GM23248 (cell line): ENCODE measurements around the gene PPP3R1. TPM values are rescaled to one million over a fixed set of nuclear protein-coding genes. Genes with fewer than 3 reads are reported as not detected.

Source experiments
- DNase-seq: peaks from one replicate; pipeline ENCODE4 v3.0.0-alpha.2; 2015
- H2AFZ ChIP-seq: fragments of 200-600 bp; sonication (generic); 2 replicates; pipeline ENCODE4 v1.6.1; 2016; ENCODE audit warnings: antibody characterized with exemption
- H3F3A ChIP-seq: fragments of 200-600 bp; sonication (generic); 2 replicates; pipeline ENCODE4 v1.6.1; 2016; ENCODE audit warnings: mild to moderate bottlenecking, antibody characterized with exemption, mixed run types; ENCODE audit not compliant: insufficient read depth
- H3K27ac ChIP-seq: fragments of 200-600 bp; sonication (generic); 2 replicates; pipeline ENCODE4 v1.5.1; 2016; ENCODE audit warnings: mild to moderate bottlenecking
- H3K27me3 ChIP-seq: fragments of 200-600 bp; sonication (generic); replicated peaks from 2 replicates; pipeline ENCODE4 v1.6.1; 2016; ENCODE audit warnings: mild to moderate bottlenecking; ENCODE audit not compliant: insufficient read depth
- H3K36me3 ChIP-seq: fragments of 200-600 bp; sonication (generic); 2 replicates; pipeline ENCODE4 v1.6.1; 2016; ENCODE audit warnings: low read depth, mild to moderate bottlenecking
- H3K4me1 ChIP-seq: fragments of 200-600 bp; sonication (generic); 2 replicates; pipeline ENCODE4 v1.6.1; 2016; ENCODE audit warnings: mild to moderate bottlenecking; ENCODE audit not compliant: insufficient read depth
- H3K4me2 ChIP-seq: fragments of 200-600 bp; sonication (generic); one replicate; pipeline ENCODE4 v1.6.1; 2016; ENCODE audit warnings: mild to moderate bottlenecking; ENCODE audit not compliant: unreplicated experiment
- H3K4me3 ChIP-seq: fragments of 200-600 bp; sonication (generic); 2 replicates; pipeline ENCODE4 v1.5.1; 2016; ENCODE audit warnings: mild to moderate bottlenecking
- H3K79me2 ChIP-seq: fragments of 200-600 bp; sonication (generic); 2 replicates; pipeline ENCODE4 v1.6.1; 2016; ENCODE audit warnings: mild to moderate bottlenecking; ENCODE audit not compliant: insufficient read depth
- H3K9ac ChIP-seq: fragments of 200-600 bp; sonication (generic); 2 replicates; pipeline ENCODE4 v1.6.1; 2016; ENCODE audit warnings: mild to moderate bottlenecking
- H3K9me2 ChIP-seq: fragments of 200-600 bp; sonication (generic); 2 replicates; pipeline ENCODE4 v1.6.1; 2016; ENCODE audit warnings: mixed run types, mild to moderate bottlenecking, moderate library complexity; ENCODE audit not compliant: insufficient read depth
- H3K9me3 ChIP-seq: fragments of 200-600 bp; sonication (generic); one replicate; pipeline ENCODE4 v1.6.1; 2017; ENCODE audit warnings: low read depth
- H4K20me1 ChIP-seq: fragments of 200-600 bp; sonication (generic); 2 replicates; pipeline ENCODE4 v1.6.0; 2016; ENCODE audit not compliant: insufficient read depth
- EZH2 ChIP-seq: fragments of 200-600 bp; sonication (generic); IDR thresholded peaks from 2 replicates; pipeline ENCODE4 v1.6.1; 2018; ENCODE audit warnings: antibody characterized with exemption, mild to moderate bottlenecking; ENCODE audit not compliant: insufficient read depth, poor library complexity, severe bottlenecking
- EZH2phosphoT487 ChIP-seq: fragments of 200-600 bp; sonication (generic); IDR thresholded peaks from 2 replicates; pipeline ENCODE4 v1.6.1; 2018; ENCODE audit warnings: antibody characterized with exemption, moderate library complexity, mild to moderate bottlenecking, low read depth; ENCODE audit not compliant: insufficient read depth
- WGBS, 2 experiments: methylation state at CpG; one replicate each; pipeline ENCODE4 v1.1.6; 2015 to 2017; ENCODE audit warnings: low lambda C conversion rate in 2 of 2, low coverage in 1 of 2; ENCODE audit errors: missing lambda C conversion rate in 2 of 2; 5-methylcytosine and 5-hydroxymethylcytosine counted together
- in situ Hi-C: fragments of 300-500 bp; cut with MboI; formaldehyde crosslinking; loops from 2 replicates; pipeline ENCODE4 v1.15.0; 2020
- polyA plus RNA-seq: library from polyadenylated mRNA; unstranded; fragments of >200 nt; fragmentation: Nextera tagmentation; extraction: Ambion mirVana; gene quantifications from 2 replicates; pipeline ENCODE4 v1.2.1, GENCODE V29; 2016
- total RNA-seq: library from RNA; depleted of rRNA; stranded (reverse); fragments of >200 nt; shearing (Covaris generic); gene quantifications from 2 replicates; pipeline ENCODE4 v1.2.3, GENCODE V29; 2014

Gene PPP3R1
- total and polyA plus RNA-seq, 2 experiments from 2014 or later: 3.8 to 17.7 TPM

- TF ChIP-seq EZH2 (no peak), EZH2phosphoT487 (no peak)
- H3F3A ChIP-seq: 0 out of 2 replicates have a peak, but pooled peaks cover 1% of the 10 kb centered on the region
- WGBS, 2 experiments: 82 to 88% methylated on average over 6 of the region's 6 CpGs
- H3K27ac ChIP-seq: no peak overlapping the region
- H2AFZ ChIP-seq: no peak overlapping the region
- H4K20me1 ChIP-seq: no peaks in the 10 kb centered on the region
- DNase-seq: no peak
- H3K4me3 ChIP-seq: no peak overlapping the region
- in situ Hi-C loops: no loop called here
- H3K9ac ChIP-seq: no peak overlapping the region
- no peaks in the 10 kb centered on the region for H3K4me1 ChIP-seq
- no peaks in the 10 kb centered on the region for H3K79me2 ChIP-seq
- no peaks in the 10 kb centered on the region for H3K27me3 ChIP-seq
- H3K9me2 ChIP-seq: no peaks in the 10 kb centered on the region
- H3K4me2 ChIP-seq: no peak overlapping the region
- H3K9me3 ChIP-seq: no peaks in the 10 kb centered on the region
- no peaks in the 10 kb centered on the region for H3K36me3 ChIP-seq
Observed at GRCh38 chr2:68293755-68294154, 41.4 kb upstream of the PPP3R1 start.

- 96 to 97% methylated on average over 4 of the region's 4 CpGs for WGBS, 2 experiments
- Histone ChIP-seq H2AFZ (no peak overlapping the region), H4K20me1 (no peaks in the 10 kb centered on the region), H3K4me3 (no peak overlapping the region), H3K9me2 (no peaks in the 10 kb centered on the region), H3K27me3 (no peaks in the 10 kb centered on the region), H3K4me2 (no peak overlapping the region), H3K36me3 (no peaks in the 10 kb centered on the region), H3K9me3 (no peaks in the 10 kb centered on the region), H3K4me1 (peaks cover 3% of the 10 kb centered on the region; the same call in 1 of the 2 replicates), H3F3A (peaks cover 8% of the 10 kb centered on the region; the same call in 1 of the 2 replicates), H3K79me2 (no peaks in the 10 kb centered on the region), H3K9ac (no peak overlapping the region), H3K27ac (no peak overlapping the region)
- no peak for DNase-seq
- in situ Hi-C loops: no loop called here
- no peak for TF ChIP-seq EZH2
- no peak for TF ChIP-seq EZH2phosphoT487
Observed at GRCh38 chr2:68293024-68293423, 40.7 kb upstream of the PPP3R1 start.

GRCh38 chr2:68292108-68292710 lies 39.9 kb upstream of the PPP3R1 start:
- Histone ChIP-seq H3K9me2 (no peaks in the 10 kb centered on the region), H3K36me3 (no peaks in the 10 kb centered on the region), H3K4me2 (no peak overlapping the region), H3K9ac (no peak overlapping the region), H3K27ac (no peak overlapping the region), H3K4me1 (peaks cover 10% of the 10 kb centered on the region), H3K79me2 (no peaks in the 10 kb centered on the region), H2AFZ (no peak overlapping the region), H3K4me3 (no peak overlapping the region), H3F3A (peaks cover 13% of the 10 kb centered on the region; the same call in 1 of the 2 replicates), H4K20me1 (no peaks in the 10 kb centered on the region), H3K27me3 (no peaks in the 10 kb centered on the region), H3K9me3 (no peaks in the 10 kb centered on the region)
- 80% methylated on average over 3 of the region's 3 CpGs for WGBS, 2 experiments
- DNase-seq: peak; percentile 50
- in situ Hi-C loops: no loop called here
- TF ChIP-seq EZH2phosphoT487: no peak
- no peak for TF ChIP-seq EZH2

- Histone ChIP-seq H3K9me3 (no peaks in the 10 kb centered on the region), H3K79me2 (no peaks in the 10 kb centered on the region), H3K36me3 (no peaks in the 10 kb centered on the region), H3K9ac (no peak overlapping the region), H3K4me1 (peaks cover 10% of the 10 kb centered on the region), H3K27me3 (no peaks in the 10 kb centered on the region), H3K4me2 (no peak overlapping the region), H2AFZ (no peak overlapping the region), H3K27ac (no peak overlapping the region), H3K4me3 (no peak overlapping the region), H3K9me2 (no peaks in the 10 kb centered on the region), H3F3A (peaks cover 13% of the 10 kb centered on the region; the same call in 1 of the 2 replicates), H4K20me1 (no peaks in the 10 kb centered on the region)
- DNase-seq: no peak
- TF ChIP-seq EZH2phosphoT487 (no peak), EZH2 (no peak)
- in situ Hi-C loops: no loop called here
- WGBS, 2 experiments: 79 to 83% methylated on average over 6 of the region's 6 CpGs
Observed at GRCh38 chr2:68291314-68291713, 39.0 kb upstream of the PPP3R1 start.

- TF ChIP-seq EZH2 (no peak), EZH2phosphoT487 (no peak)
- Histone ChIP-seq H2AFZ (no peak overlapping the region), H4K20me1 (no peaks in the 10 kb centered on the region), H3K36me3 (no peaks in the 10 kb centered on the region), H3K4me1 (peaks cover 10% of the 10 kb centered on the region), H3K4me2 (no peak overlapping the region), H3K27me3 (no peaks in the 10 kb centered on the region), H3F3A (peaks cover 13% of the 10 kb centered on the region; the same call in 1 of the 2 replicates), H3K9me3 (no peaks in the 10 kb centered on the region), H3K9me2 (no peaks in the 10 kb centered on the region), H3K9ac (no peak overlapping the region), H3K27ac (no peak overlapping the region), H3K79me2 (no peaks in the 10 kb centered on the region), H3K4me3 (no peak overlapping the region)
- no peak for DNase-seq
- 61 to 63% methylated on average over 5 of the region's 5 CpGs for WGBS, 2 experiments
- in situ Hi-C loops: no loop called here
Observed at GRCh38 chr2:68290901-68291300, 38.6 kb upstream of the PPP3R1 start.
